ENCODE data around the gene FOXP1.

GRCh38 chr3:71124048-71124447 is 459.5 kb downstream of the FOXP1 start:
- no peak for TF ChIP-seq CTCF (IDR thresholded peaks at IDR 0.05; ENCODE audit: low read depth, low read length)
- no peak for TF ChIP-seq EZH2phosphoT487 (IDR thresholded peaks at IDR 0.05; ENCODE audit: low read depth)

Data from OCI-LY3 (cell line).